ENCODE data around the gene GABBR2. TPM values are rescaled to one million over a fixed set of nuclear protein-coding genes. Genes with fewer than 3 reads are reported as not detected.
"Not testable (repeated sequence)": the region's sequence is repeated elsewhere in the genome, so short reads cannot be mapped to it uniquely, and the experiment has no call there.

GABBR2 gene
- total RNA-seq, 1 donor from 2014 or later, result 0.84 TPM

DNA sequence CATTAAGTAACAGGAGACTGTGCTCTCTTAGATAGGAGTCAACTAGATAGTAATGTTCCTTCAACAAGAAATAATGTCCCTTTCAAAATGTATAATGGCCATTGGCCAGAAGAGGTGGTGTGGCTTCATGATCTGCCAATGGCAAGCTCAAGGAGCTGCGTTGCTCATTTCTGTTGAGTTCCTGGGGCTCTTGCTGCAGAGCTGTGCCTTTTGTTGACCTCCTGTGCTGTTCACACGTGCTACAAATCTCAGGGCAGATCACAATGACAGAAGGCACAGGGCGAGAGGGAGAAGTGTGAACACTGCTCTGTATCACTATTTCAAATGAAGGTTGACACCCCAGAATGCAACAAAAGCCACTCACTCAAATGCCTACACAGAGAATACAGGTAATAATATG lies 437.3 kb downstream of the GABBR2 start:
- Histone ChIP-seq H3K9me3 (no peaks in the 10 kb centered on the region), H3K27me3 (no peaks in the 10 kb centered on the region), H3K4me3 (no peak overlapping the region), H3K4me1 (no peaks in the 10 kb centered on the region), H3K27ac (no peak overlapping the region), H3K36me3 (no peaks in the 10 kb centered on the region)
- TF ChIP-seq, protein P1, sequence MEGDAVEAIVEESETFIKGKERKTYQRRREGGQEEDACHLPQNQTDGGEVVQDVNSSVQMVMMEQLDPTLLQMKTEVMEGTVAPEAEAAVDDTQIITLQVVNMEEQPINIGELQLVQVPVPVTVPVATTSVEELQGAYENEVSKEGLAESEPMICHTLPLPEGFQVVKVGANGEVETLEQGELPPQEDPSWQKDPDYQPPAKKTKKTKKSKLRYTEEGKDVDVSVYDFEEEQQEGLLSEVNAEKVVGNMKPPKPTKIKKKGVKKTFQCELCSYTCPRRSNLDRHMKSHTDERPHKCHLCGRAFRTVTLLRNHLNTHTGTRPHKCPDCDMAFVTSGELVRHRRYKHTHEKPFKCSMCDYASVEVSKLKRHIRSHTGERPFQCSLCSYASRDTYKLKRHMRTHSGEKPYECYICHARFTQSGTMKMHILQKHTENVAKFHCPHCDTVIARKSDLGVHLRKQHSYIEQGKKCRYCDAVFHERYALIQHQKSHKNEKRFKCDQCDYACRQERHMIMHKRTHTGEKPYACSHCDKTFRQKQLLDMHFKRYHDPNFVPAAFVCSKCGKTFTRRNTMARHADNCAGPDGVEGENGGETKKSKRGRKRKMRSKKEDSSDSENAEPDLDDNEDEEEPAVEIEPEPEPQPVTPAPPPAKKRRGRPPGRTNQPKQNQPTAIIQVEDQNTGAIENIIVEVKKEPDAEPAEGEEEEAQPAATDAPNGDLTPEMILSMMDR (IDR thresholded peaks at IDR 0.05), result no peak
- no peak for DNase-seq
- peak; percentile 21 for ATAC-seq
- intact Hi-C loops (cut with DNase I), result no loop called here

DNA sequence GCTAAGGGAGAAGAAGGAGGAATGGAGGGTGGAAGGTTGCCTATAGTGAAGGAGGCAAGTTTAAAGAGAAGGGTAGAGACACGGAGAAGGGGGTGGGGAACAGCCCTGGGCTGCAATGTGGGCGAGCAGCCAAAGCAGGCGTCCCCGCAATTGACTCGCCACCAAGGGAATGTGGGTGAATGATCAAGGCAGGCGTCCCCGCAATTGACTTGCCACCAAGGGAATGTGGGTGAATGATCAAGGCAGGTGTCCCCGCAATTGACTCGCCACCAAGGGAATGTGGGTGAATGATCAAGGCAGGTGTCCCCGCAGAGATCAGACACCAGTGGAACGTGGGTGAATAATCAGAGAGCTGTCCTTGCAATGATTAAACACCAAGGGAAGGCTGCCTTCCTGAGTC lies 438.5 kb downstream of the GABBR2 start:
- not testable (repeated sequence) for ATAC-seq, H3K27me3 ChIP-seq

DNA sequence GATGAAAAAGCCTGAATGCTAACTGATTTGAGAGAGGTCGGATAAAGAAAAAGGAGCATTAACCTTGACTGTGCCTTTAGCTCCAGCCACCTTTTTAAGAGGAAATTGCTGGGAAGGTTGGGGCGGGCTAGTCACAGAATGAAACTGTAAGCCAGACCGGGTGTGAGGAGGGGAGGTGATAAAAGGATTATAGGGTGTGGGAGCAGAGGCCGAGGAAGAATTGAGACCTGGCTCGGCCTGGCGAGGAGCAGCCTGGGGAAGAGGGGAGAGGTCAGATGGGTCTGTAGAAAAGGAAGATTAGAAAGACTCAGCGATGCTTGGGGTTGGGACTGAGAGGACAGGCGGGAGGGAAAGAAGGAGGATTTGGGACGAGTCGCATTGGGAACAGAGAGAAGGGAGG lies 439.1 kb downstream of the GABBR2 start:
- ATAC-seq; H3K4me1 ChIP-seq; H3K36me3 ChIP-seq; H3K4me3 ChIP-seq; H3K27me3 ChIP-seq; H3K27ac ChIP-seq; intact Hi-C loops (cut with DNase I); H3K9me3 ChIP-seq: not testable (repeated sequence)
- DNase-seq, result peak; percentile 28

More for the DNA sequence above, 438.5 kb downstream of the GABBR2 start:
- H3K4me1 ChIP-seq; H3K9me3 ChIP-seq; intact Hi-C loops (cut with DNase I); H3K27ac ChIP-seq; DNase-seq; H3K36me3 ChIP-seq; H3K4me3 ChIP-seq: not testable (repeated sequence)

DNA sequence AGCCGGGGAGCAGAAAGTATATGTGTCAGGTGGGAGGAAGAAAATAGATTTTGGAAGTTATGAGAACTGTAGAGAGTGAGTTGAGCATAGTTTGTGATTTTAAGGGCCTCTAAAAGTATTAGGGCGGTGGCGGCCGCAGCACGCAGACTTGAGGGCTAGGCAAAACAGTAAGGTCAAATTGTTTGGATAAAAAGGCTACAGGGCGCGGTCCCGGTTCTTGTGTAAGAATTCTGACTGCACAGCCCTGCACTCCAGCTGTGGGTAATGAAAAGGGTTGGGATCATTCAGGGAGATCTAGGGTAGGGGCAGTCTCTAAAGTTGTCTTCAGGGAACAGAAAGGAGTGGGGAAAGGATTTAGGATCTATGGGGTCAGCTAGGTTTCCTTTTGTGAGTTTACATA lies 441.2 kb downstream of the GABBR2 start:
- H3K27ac ChIP-seq; intact Hi-C loops (cut with DNase I); DNase-seq; H3K36me3 ChIP-seq; H3K27me3 ChIP-seq; H3K4me3 ChIP-seq; H3K4me1 ChIP-seq; H3K9me3 ChIP-seq; ATAC-seq: not testable (repeated sequence)

DNA sequence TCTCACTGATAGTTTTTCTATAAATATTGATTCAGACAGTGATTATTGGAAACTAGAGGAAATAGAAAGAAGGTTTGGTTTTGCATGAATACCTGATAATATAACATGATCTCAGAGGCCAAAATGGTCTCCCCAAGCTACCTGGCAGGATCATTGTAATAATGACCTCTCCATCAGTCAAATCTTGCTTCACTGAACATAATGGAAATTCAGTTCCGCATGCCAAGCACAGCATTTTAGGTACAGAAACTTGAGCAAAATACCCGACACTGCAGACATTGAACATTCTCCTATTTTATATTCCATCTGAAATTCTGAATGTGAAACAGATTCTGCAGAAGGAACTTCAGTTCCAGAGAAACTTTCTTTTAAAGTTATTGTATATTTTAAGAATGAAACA lies 444.2 kb downstream of the GABBR2 start:
- Histone ChIP-seq H3K4me3 (no peak overlapping the region), H3K27ac (no peak overlapping the region), H3K4me1 (no peaks in the 10 kb centered on the region), H3K9me3 (no peaks in the 10 kb centered on the region), H3K27me3 (no peaks in the 10 kb centered on the region), H3K36me3 (no peaks in the 10 kb centered on the region)
- TF ChIP-seq, protein P1 (IDR thresholded peaks at IDR 0.05), result no peak
- intact Hi-C loops (cut with DNase I), result loop anchor here (5.0 kb wide), 1 partner anchor 57 kb away; no protein-coding TSS in a partner anchor
- ATAC-seq, result no peak
- DNase-seq, result no peak

DNA sequence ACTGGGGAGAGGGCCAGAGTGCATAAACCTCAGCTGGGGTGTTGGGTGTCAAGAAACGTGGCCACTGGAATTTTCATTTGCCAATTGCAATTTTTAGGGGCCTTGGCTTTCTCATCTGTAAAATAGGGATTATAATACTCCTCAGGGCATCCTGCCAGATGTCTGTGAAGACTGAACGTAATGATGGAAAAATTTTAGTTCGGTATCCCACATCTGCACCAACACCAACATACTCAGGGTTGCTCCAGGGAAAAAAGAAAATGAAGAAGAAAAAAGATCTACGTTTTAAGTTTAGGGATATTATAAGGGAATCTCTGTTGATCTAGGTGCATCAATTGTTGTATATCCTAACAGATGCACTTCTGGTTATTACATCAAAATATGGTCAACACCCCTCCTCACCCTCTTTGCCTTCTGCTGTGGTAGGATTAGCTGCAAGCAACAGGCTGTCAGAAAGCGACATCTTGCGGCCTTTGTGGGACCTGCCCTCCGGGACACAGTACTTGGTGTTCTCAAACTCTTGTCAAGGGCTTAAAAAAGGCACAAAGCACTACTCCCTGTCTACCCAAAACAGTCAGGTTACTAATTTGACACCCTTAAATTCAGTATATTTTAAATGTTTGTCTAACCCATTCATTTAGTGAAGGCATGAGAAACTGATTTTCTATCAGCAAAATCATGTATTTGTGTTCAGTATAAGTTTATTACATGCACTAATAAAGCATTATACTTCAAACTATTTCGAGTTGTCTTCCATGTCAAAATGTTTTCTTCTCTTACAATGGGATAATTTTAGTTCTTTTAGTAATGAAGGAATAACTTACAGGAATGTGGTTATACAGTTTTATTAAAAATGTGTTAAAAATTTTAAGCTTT lies 445.0 kb downstream of the GABBR2 start:
- intact Hi-C loops (cut with DNase I), result loop anchor here (5.0 kb wide), 1 partner anchor 56 kb away; no protein-coding TSS in a partner anchor
- Histone ChIP-seq H3K4me1 (no peaks in the 10 kb centered on the region), H3K4me3 (no peak overlapping the region), H3K36me3 (no peaks in the 10 kb centered on the region), H3K27ac (no peak overlapping the region), H3K9me3 (no peaks in the 10 kb centered on the region), H3K27me3 (no peaks in the 10 kb centered on the region)
- peak; percentile 87 for DNase-seq
- ATAC-seq, result peak; percentile 100
- TF ChIP-seq, protein P1 (IDR thresholded peaks at IDR 0.05), result peak; percentile 92

DNA sequence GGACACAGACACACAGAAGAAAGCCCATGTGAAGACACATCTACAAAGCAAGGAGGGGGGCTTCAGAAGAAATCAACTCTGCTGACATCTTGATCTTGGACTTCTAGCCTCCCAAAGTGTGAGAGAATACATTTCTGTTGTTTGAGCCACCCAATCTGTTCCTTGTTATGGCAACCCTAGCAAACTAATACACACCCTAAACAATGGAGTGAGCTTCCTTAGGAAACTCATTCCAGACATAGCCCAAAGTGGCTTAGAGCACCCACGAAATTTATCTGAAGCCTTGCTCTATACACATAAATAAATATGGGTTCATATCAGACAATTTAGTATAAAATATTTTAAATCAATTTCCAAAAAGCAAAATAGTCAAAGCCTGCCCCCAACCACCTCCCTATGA lies 445.7 kb downstream of the GABBR2 start:
- TF ChIP-seq, protein P1 (IDR thresholded peaks at IDR 0.05), result no peak
- H3K36me3 ChIP-seq, result no peaks in the 10 kb centered on the region
- ATAC-seq (no peak), DNase-seq (no peak)
- H3K27ac ChIP-seq, result no peak overlapping the region
- no peaks in the 10 kb centered on the region for H3K4me1 ChIP-seq
- no peaks in the 10 kb centered on the region for H3K27me3 ChIP-seq
- H3K9me3 ChIP-seq, result no peaks in the 10 kb centered on the region
- intact Hi-C loops (cut with DNase I), result loop anchor here (5.0 kb wide), 1 partner anchor 56 kb away; no protein-coding TSS in a partner anchor
- no peak overlapping the region for H3K4me3 ChIP-seq
